DND-41 (cell line): Measurements from ENCODE around the gene IPO11.

Source experiments
- ATAC-seq: fragments of 200-7000 bp; cut with Tn5 transposase; 3 replicates; pipeline ENCODE4 v1.9.1; 2021; ENCODE audit warnings: low read depth; ENCODE audit not compliant: insufficient read depth
- DNase-seq: peaks from one replicate; pipeline ENCODE4 v3.0.0-alpha.2; 2020
- H2AFZ ChIP-seq: 2 replicates; pipeline ENCODE4 v1.6.0; 2012; ENCODE audit warnings: low read depth, low read length
- H3K27ac ChIP-seq: 2 replicates; pipeline ENCODE4 v1.5.1; 2012; ENCODE audit warnings: low read length, inconsistent platforms
- H3K27me3 ChIP-seq: fragments of 200-600 bp; sonication (generic); 2 replicates; pipeline ENCODE4 v1.6.0; 2012; ENCODE audit warnings: low read length, mild to moderate bottlenecking, inconsistent platforms; ENCODE audit not compliant: insufficient read depth, poor library complexity
- H3K36me3 ChIP-seq: 2 replicates; pipeline ENCODE4 v1.5.1; 2012; ENCODE audit warnings: low read length, inconsistent platforms; ENCODE audit not compliant: insufficient read depth
- H3K4me1 ChIP-seq: 2 replicates; pipeline ENCODE4 v1.5.1; 2012; ENCODE audit warnings: mild to moderate bottlenecking, low read length; ENCODE audit not compliant: insufficient read depth
- H3K4me2 ChIP-seq: 2 replicates; pipeline ENCODE4 v1.6.0; 2012; ENCODE audit warnings: mild to moderate bottlenecking, moderate library complexity, low read length, inconsistent platforms; ENCODE audit not compliant: insufficient read depth
- H3K4me3 ChIP-seq, 2 experiments: fragments of 200-600 bp in 1 of 2; shearing (Covaris generic) in 1 of 2; 2 replicates each; pipeline ENCODE4 v1.5.1; 2012 to 2016; ENCODE audit warnings: inconsistent platforms in 2 of 2, low read length in 2 of 2, mild to moderate bottlenecking in 2 of 2, low read depth in 1 of 2, moderate library complexity in 1 of 2
- H3K79me2 ChIP-seq: 2 replicates; pipeline ENCODE4 v1.6.0; 2012; ENCODE audit warnings: low read length, inconsistent platforms; ENCODE audit not compliant: insufficient read depth
- H3K9ac ChIP-seq: 2 replicates; pipeline ENCODE4 v1.6.0; 2012; ENCODE audit warnings: low read depth, mild to moderate bottlenecking, inconsistent platforms, low read length, moderate library complexity
- H3K9me3 ChIP-seq: 2 replicates; pipeline ENCODE4 v1.5.1; 2012; ENCODE audit warnings: low read length, moderate library complexity, mild to moderate bottlenecking, inconsistent platforms; ENCODE audit not compliant: insufficient read depth, severe bottlenecking
- H4K20me1 ChIP-seq: 2 replicates; pipeline ENCODE4 v1.6.0; 2012; ENCODE audit warnings: low read length; ENCODE audit not compliant: insufficient read depth
- CTCF ChIP-seq: IDR thresholded peaks from 2 replicates; pipeline ENCODE4 v1.5.1; 2012; ENCODE audit warnings: borderline replicate concordance, low read length, moderate library complexity, mild to moderate bottlenecking; ENCODE audit not compliant: poor library complexity, severe bottlenecking; ENCODE audit errors: extremely low read depth
- EZH2 ChIP-seq: IDR thresholded peaks from 3 replicates; pipeline ENCODE4 v1.6.1; 2012; ENCODE audit warnings: borderline replicate concordance, low read depth, mild to moderate bottlenecking, moderate library complexity, low read length, inconsistent platforms; ENCODE audit not compliant: severe bottlenecking

Gene IPO11

DNA sequence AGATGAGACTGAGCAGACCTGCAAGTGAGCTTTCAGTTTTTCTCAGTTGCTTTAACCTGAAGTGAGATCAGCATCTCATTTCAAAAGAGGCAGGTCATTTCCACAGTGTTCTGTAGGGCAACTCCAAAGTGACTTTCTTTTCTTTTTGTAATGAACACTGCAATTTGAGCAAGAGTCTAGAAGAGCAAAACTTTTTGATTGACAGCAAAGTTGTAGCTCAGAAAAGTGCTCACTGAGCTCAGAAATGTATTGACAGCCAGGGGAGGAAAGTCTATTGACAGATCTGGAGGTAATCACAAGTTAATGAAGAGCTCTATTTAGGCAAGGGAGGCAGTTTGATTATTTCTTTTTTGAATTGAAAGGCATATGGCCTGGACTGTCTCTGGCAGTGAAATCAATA, 220.7 kb downstream of the IPO11 start:
- Histone ChIP-seq H3K4me1 (no peaks in the 10 kb centered on the region), H3K4me2 (no peak overlapping the region), H3K79me2 (no peaks in the 10 kb centered on the region), H3K4me3 (no peak overlapping the region), H2AFZ (no peak overlapping the region), H3K9ac (no peak overlapping the region), H4K20me1 (no peaks in the 10 kb centered on the region), H3K27ac (no peak overlapping the region), H3K9me3 (no peaks in the 10 kb centered on the region), H3K27me3 (no peaks in the 10 kb centered on the region), H3K36me3 (peaks cover 15% of the 10 kb centered on the region; the same call in 1 of the 2 replicates)
- no peak for ATAC-seq
- DNase-seq, result no peak
- TF ChIP-seq EZH2, result no peak
- TF ChIP-seq CTCF, result no peak

DNA sequence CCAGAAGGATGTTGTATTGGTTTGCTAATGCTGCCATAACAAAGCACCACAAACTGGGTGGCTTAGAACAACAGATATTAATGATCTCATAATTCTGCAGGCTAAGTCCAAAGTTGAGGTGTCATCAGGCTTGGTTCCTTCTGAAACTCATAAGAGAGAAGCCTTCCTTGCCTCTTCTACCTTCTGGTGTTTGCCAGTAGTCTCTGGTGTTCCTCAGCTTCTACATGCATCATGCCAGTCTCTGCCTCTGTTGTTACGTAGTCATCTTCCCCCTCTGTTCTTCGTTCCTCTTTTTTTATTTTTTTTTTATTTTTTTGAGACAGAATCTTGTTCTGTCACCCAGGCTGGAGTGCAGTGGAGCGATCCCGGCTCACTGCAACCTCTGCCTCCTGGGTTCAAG, 227.9 kb downstream of the IPO11 start:
- no peak overlapping the region for H3K4me2 ChIP-seq
- no peak overlapping the region for H3K9ac ChIP-seq
- no peak overlapping the region for H2AFZ ChIP-seq
- no peak for TF ChIP-seq EZH2
- no peak for TF ChIP-seq CTCF
- no peaks in the 10 kb centered on the region for H4K20me1 ChIP-seq
- H3K4me1 ChIP-seq, result no peaks in the 10 kb centered on the region
- H3K27me3 ChIP-seq, result no peaks in the 10 kb centered on the region
- H3K27ac ChIP-seq, result no peak overlapping the region
- H3K36me3 ChIP-seq, result no peaks in the 10 kb centered on the region
- ATAC-seq (no peak), DNase-seq (no peak)
- no peaks in the 10 kb centered on the region for H3K79me2 ChIP-seq
- H3K4me3 ChIP-seq, result no peak overlapping the region
- H3K9me3 ChIP-seq, result no peaks in the 10 kb centered on the region

DNA sequence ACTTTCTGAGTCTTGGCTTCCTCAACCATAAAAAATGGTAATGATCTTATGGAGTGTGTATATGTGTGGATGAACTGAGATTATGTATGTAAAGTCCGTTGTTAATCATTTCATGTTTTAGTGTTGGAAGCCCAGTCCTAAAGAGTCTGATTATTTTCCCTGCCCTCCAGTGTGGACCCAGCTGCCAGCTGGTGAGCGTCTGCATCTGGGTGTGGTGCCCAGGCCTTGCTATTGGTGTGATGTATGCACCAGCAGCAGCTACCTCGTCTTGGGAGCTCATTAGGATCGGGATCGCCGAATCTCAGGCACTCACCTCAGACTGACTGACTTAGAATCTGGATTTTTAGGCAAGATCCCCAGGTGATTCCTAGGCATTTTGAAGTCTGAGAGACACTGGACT, 229.9 kb downstream of the IPO11 start:
- Histone ChIP-seq H3K9ac (no peak overlapping the region), H3K4me2 (no peak overlapping the region), H3K36me3 (no peaks in the 10 kb centered on the region), H3K4me1 (no peaks in the 10 kb centered on the region), H3K9me3 (no peaks in the 10 kb centered on the region), H3K27me3 (no peaks in the 10 kb centered on the region), H2AFZ (no peak overlapping the region), H3K79me2 (no peaks in the 10 kb centered on the region), H3K4me3 (no peak overlapping the region), H4K20me1 (no peaks in the 10 kb centered on the region), H3K27ac (no peak overlapping the region)
- TF ChIP-seq EZH2 (no peak), CTCF (no peak)
- DNase-seq (no peak), ATAC-seq (no peak)
